ENCODE measurements around the gene ST6GAL1. TPM values are rescaled to one million over a fixed set of nuclear protein-coding genes. Genes with fewer than 3 reads are reported as not detected.
"Not testable (repeated sequence)": the region's sequence is repeated elsewhere in the genome, so short reads cannot be mapped to it uniquely, and the experiment has no call there.

Gene ST6GAL1
- total RNA-seq, 1 donor from 2014 or later, result 44.1 TPM

GRCh38 chr3:186993210-186993782, 63.0 kb downstream of the ST6GAL1 start:
- DNase-seq (ENCODE audit: low spot score), result no peak

DNA sequence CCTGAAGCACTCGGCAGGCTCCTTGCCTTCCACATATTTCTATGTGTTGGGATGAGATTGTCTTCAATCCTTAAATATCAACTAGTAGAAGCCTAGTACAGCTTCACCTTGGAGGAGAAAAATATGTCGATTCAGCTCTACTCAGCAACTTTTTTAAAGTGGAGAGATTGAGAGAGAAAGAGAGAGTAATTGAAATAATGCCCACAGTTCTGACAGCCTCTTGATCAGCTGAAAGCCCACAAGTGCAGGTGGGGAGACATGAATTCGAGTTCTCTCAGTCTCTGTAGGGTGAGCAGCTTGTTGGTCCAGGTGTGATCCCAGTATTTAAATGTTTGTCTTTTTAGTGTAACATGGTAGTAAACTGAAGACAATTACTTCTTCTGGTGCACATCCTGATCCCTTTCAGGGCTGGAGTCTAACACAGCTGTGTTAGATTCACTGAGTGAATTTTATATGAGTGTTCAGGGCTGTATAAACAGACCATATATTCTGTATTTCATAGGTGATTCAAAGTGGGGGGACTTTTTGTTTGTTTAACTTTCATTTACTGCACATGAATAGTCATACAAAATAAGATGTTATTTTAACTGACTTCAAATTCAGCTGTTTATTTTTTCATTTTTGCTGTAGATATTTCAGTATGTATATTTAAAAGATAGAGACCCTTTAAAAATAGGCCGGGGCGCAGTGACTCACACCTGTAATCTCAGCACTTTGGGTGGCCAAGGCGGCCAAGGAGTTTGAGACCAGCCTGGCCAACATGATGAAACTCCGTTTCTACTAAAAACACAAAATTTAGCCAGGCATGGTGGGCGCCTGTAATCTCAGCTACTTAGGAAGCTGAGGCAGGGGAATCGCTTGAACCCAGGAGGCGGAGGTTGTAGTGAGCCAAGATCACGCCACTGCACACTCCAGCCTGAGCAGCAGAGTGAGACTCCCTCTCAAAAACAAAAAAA, 64.0 kb downstream of the ST6GAL1 start:
- no peak for DNase-seq (ENCODE audit: low spot score)

DNA sequence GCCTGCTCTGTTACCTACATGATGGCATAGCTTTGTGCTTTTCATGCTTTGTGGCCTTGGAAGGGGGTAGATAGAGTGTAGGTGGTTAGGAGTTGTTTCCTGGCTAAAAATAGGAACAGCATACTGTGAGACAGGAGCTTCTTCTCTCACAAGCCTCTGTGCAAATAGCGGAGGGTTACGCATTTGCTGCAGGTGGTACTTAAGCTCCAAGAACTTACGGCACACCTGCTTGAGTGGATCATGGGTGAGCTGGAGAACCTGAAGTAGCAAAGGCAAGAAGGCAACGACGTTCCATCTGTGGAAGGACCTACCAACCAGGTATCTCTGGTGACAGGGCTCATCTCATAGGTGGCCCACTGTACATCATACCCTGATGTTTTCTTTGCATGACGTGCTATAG, 66.0 kb downstream of the ST6GAL1 start:
- no peak for DNase-seq (ENCODE audit: low spot score)

DNA sequence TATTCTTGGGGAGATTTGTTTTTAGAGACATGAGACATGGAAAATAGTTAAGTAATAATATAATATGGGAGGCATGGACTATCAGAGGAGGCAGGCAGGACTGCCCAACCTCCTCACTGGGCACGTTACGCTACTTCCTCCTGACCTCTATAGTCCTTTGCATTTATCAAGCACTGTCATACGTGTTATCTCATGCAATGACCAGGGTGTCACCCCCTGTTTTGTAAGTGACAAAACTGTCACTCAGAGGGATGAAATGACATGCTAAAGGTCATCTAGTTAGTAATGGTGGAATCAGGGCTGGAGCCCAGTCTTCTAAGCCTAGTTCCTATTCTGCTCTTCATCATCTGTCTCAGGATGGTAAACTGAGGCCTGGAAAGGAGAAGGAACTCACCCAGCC, 66.7 kb downstream of the ST6GAL1 start:
- DNase-seq (ENCODE audit: low spot score), result no peak

DNA sequence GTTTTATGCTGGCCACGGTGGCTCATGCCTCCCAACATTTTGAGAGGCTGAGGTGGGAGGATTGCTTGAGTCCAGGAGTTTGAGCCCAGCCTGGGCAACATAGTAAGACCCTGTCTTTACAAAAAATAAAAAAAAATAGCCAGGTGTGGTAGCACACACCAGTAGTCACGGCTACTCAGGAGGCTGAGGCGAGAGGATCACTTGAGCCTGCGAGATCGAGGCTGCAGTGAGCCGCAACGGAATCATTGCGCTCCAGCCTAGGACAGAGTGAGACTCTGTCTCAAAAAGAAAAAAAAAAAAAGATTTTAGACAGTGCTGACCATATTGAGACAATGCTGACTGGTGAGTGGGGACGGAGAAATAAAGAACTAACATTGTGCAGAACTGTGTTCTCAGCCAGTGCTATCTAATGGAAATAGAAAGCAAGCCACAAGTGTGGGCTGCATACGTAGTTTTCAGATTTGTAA, 67.2 kb downstream of the ST6GAL1 start:
- DNase-seq (ENCODE audit: low spot score), result no peak

DNA sequence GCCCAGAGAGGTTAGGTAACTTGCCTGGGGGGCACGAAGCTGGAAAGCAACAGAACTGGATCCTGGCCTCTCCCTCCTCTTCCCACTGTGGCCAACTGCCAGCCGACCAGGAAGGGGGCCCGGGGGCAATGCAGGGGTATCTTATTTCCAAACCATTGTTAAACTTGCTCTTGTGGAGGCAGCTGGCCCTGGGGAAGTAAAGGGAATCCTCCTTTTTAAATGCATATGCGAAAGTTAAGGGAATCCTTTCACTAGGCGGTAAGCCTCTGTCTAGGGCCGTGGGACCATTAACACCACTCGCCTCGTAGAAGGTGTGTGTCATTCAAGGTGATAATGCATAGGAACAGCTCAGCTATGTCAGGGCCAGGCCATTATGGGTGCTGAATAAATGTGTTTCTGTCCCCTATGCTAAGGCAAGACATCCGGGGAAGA, 68.6 kb downstream of the ST6GAL1 start:
- no peak for DNase-seq (ENCODE audit: low spot score)

- no peak for DNase-seq (ENCODE audit: low spot score)
Observed at GRCh38 chr3:187000711-187001151, 70.4 kb downstream of the ST6GAL1 start.

- no peak for DNase-seq (ENCODE audit: low spot score)
Observed at GRCh38 chr3:187002915-187003314, 72.6 kb downstream of the ST6GAL1 start.

DNA sequence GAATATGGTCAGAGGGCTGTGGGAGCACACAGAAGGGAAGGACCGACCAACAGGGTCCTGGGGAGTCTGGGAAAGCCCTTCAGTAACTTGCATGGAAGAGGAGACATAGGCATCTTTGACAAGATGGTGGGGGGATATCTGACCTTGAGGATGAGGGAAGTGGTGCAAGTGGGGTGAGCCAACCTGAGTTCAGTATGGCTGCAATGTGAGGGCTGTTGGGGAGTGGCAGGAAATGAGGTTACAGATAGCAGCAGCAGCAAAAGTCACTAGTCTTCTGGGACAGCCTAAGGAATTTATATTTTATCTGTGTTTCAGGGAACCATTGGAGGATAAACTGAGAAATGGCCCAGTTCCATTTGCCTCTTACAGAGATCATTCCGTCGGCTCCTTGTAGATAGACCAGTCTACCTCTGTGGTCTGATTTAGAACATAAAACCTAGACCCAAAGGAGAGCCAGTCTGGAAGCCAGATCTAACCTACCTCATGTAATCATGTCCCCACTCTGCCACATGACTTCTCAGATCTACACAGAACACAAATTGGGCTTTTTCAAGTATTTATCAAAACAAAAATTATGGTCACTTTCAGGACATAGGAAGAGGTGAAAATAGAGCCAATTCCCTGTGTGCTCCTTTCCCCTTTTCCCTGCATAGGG, 75.6 kb downstream of the ST6GAL1 start:
- DNase-seq (ENCODE audit: low spot score), result no peak

DNA sequence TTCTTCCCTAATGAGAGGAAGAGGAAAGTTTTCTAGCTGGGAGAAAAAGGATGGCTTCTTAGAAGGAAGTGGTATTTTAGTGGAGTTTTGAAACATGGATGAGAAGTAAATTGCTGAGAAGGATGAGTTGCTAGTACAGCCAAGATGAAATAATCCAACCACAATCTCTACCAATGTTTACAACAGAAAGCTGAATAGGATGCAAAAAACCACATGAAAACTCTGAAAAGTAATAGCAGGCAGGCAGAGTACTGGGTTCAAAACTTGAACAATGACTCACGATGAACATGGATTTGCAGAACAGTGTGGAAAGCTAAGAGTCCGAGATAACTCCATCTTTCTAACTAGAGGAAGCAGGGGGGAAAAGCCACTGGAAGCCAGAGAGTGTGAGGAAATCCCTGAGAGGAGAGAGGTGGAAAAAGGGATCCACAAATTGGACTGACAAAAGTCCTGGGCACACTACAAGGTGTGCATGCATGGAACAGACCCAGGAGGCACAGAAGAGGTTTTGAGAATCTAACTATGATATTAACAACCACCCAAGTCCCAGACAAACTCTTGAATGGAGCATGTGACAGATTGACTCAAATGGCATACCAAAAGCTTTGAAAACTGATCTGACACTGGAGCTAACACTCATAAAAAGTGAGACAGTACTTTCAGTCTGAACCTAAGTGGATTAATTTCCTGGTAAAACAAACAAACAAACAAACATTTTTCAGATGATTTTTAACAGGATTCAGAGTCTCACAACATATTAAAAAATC, 76.7 kb downstream of the ST6GAL1 start:
- no peak for DNase-seq (ENCODE audit: low spot score)

GRCh38 chr3:187010382-187010781, 80.1 kb downstream of the ST6GAL1 start:
- not testable (repeated sequence) for DNase-seq (ENCODE audit: low spot score)

DNA sequence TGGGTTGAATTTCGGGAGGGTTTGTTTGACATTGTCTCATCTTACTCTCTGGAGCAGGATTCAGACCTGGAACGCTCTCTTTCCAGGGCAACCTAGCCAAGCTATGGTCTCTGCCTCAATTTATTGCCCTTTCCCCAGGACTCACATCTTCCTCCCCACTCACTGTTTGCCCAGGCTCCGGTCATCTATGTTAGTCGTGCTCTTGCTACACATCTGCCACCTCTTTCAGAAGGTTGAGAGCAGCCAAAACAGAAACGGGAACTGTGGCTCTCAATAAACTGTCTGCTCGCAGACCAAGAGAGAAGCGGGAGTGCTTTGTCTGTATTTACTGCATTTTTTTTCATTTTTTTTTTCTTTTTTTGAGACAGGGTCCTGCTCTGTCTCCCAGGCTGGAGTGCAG, 81.6 kb downstream of the ST6GAL1 start:
- DNase-seq (ENCODE audit: low spot score), result peak; percentile 25

DNA sequence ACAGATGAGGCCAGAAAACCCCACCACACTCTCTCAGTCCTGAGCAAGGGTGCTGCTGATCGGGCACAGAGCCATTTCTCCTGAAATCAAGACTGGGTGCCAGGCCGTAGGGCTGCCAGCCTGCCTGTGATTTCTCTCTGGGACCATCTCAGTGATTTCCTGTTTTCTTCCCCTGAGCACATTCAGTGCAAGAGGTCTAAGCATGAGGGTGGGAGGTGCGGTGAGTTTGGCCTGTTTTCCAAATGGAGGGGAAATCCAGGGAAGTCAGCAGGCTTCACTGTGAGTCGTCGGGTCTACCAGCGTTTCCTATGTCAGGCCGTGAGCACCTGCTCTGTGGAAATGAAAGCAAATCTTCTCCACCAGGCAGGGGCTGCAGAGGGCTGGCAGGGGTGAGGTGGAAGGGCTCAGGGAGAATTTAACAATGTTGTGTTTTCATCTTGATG, 82.3 kb downstream of the ST6GAL1 start:
- no peak for DNase-seq (ENCODE audit: low spot score)

DNA sequence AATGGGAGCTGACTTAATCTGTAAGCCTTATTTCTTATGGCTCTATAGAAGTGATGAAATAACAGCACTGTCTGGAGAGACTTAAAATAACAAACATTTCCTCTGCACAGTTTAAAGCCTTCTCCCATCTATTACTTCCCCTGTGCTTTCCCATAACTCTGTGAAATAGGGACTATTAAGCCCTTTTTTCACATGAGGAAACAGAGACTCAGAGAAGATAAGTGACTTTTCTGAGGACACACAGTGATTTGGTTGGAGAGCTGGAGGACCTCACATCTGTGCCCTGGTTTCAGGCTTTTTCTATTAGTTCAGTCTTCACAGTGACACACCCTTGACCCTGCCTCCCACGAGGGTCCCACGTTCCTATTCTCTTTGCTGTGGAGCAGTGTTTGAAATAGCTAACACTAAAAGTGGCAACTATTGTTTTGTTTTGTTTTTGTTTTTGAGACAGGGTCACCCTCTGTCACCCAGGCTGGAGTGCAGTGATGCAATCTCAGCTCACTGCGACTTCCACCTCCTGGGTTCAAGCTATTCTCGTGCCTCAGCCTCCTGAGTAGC, 82.9 kb downstream of the ST6GAL1 start:
- no peak for DNase-seq (ENCODE audit: low spot score)

DNA sequence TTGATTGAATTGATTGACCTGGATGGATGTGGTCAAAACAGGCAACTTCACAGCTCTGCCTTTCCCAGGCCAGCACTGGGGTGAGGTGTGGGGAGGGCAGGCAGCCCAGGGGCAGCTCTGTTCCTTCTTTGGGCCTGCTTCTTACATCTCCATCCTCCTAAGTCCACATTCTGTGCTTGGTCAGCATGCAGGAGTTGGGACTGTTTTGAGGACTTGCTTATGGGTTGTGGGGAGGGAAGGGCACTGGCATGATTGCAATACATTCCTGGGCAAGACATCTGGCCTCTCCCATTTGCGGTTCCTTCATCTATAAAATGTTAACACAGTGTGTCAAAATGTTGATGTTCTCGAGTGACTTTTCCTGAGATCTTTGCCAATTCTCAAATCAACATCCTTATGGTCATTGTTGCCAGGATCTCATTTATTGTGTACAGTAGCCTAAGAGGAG, 84.1 kb downstream of the ST6GAL1 start:
- DNase-seq (ENCODE audit: low spot score), result no peak

- no peak for DNase-seq (ENCODE audit: low spot score)
Observed at GRCh38 chr3:187015903-187016638, 85.7 kb downstream of the ST6GAL1 start.

DNA sequence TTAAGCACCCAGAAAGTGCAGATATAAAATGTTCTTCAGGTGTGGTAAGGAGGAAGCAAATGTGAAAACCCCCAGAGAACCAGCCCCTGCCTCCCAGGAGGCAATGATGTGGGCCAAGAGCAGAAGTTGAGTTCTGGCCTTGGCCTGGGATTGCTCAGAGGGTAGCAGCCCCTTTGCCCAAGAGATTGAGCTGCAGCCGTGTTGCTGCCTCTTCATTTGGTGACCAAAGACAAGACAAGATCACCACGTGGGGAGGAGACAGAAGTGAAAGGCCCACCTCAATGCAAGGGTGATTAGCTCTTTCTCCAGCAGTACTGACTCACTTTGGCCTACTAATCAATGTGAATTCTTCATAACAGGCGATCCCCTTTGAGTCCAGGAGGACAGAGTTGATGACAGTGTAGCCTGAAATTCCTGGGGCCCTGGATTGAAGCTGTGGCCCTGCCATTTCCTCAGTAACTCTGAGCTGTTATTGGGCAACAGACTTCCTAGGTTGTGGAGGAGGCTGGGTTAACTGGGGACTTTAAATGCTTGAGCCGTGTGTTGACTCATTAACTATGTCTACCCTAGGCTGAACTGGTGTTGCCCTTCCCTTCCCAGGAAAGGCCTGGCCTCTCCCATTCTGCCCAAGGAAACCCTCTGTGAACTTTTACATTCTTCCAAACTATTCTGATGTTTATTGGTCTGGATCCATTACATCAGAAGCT, 86.5 kb downstream of the ST6GAL1 start:
- no peak for DNase-seq (ENCODE audit: low spot score)

DNA sequence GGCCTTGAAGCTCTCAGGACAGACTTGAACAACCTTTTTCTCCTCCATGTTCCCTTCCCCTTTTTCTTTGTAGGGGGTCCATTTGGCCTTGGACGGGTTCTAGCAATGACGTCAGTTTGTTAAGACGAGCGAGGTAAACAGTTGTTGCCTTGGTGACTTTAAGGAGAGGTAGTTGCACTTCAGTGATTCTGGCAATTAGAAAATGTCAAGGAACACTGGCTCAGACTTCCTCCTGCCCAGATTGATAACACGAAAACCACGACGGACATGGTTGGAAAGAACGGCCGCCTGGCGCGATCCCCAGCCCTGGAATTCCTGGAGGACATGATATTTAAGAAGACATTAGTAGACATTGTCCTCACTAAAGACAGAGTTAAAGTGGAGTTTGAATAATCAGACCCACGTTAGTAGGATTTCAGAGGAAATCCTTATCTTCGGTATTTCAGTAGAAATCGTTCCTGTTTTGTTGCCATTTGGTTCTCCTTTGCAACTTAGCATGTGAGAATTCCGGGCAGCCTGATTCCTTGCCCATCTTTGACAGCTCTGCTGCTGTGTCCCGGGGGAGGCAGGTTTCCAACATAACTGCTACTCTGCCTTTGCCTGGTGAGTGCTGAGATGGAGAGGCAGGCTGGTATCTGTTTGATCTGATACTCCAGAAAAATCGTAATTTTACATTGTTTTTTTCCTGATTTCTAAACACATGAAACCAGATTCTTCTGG, 87.3 kb downstream of the ST6GAL1 start:
- DNase-seq (ENCODE audit: low spot score), result no peak

- DNase-seq (ENCODE audit: low spot score), result no peak
Observed at GRCh38 chr3:187019542-187020072, 89.3 kb downstream of the ST6GAL1 start.

All from umbilical cord (tissue), 2 donors.